DOHH2 (cell line): ENCODE data around the gene GCKR.

Experiments
- H3F3A ChIP-seq: fragments of 200-600 bp; sonication (generic), shearing (Covaris generic); 2 replicates; pipeline ENCODE4 v1.6.0; 2016; ENCODE audit warnings: antibody characterized with exemption, mild to moderate bottlenecking; ENCODE audit not compliant: control insufficient read depth, insufficient read depth
- H3K27ac ChIP-seq: fragments of 200-600 bp; sonication (generic); 2 replicates; pipeline ENCODE4 v1.5.1; 2014; ENCODE audit warnings: low read depth, mild to moderate bottlenecking, low read length, moderate library complexity
- H3K27me3 ChIP-seq: fragments of 200-600 bp; sonication (generic); 2 replicates; pipeline ENCODE4 v1.6.1; 2014; ENCODE audit warnings: mild to moderate bottlenecking, low read length, mixed read lengths; ENCODE audit not compliant: control insufficient read depth
- H3K36me3 ChIP-seq: fragments of 200-600 bp; sonication (generic); 2 replicates; pipeline ENCODE4 v1.6.1; 2014; ENCODE audit warnings: mild to moderate bottlenecking, low read length, moderate library complexity, mixed read lengths; ENCODE audit not compliant: control insufficient read depth
- H3K4me1 ChIP-seq: fragments of 200-600 bp; sonication (generic); 2 replicates; pipeline ENCODE4 v1.6.1; 2014; ENCODE audit warnings: mild to moderate bottlenecking, low read length, mixed read lengths; ENCODE audit not compliant: control insufficient read depth
- H3K4me2 ChIP-seq: fragments of 200-600 bp; sonication (generic); 2 replicates; pipeline ENCODE4 v1.6.0; 2014; ENCODE audit warnings: mild to moderate bottlenecking, low read length, moderate library complexity
- H3K4me3 ChIP-seq: fragments of 200-600 bp; sonication (generic); 2 replicates; pipeline ENCODE4 v1.5.1; 2014; ENCODE audit warnings: mild to moderate bottlenecking, low read length, mixed read lengths
- H3K79me2 ChIP-seq: fragments of 200-600 bp; sonication (generic); 2 replicates; pipeline ENCODE4 v1.6.1; 2014; ENCODE audit warnings: mild to moderate bottlenecking, low read length, mixed read lengths; ENCODE audit not compliant: control insufficient read depth
- H3K9me2 ChIP-seq: fragments of 200-600 bp; sonication (generic); replicated peaks from 2 replicates; pipeline ENCODE4 v1.6.1; 2014; ENCODE audit warnings: mild to moderate bottlenecking, low read length, mixed read lengths; ENCODE audit not compliant: control insufficient read depth
- H3K9me3 ChIP-seq: fragments of 200-600 bp; sonication (generic); 2 replicates; pipeline ENCODE4 v1.6.1; 2014; ENCODE audit warnings: antibody characterized with exemption, low read length, mixed read lengths; ENCODE audit not compliant: control insufficient read depth, insufficient read depth
- H4K20me1 ChIP-seq: fragments of 200-600 bp; sonication (generic); 2 replicates; pipeline ENCODE4 v1.6.0; 2014; ENCODE audit warnings: low read depth, mild to moderate bottlenecking, antibody characterized with exemption, low read length, moderate library complexity; ENCODE audit not compliant: control insufficient read depth, insufficient read depth
- CTCF ChIP-seq: fragments of 200-600 bp; sonication (generic); IDR thresholded peaks from one replicate; pipeline ENCODE4 v1.5.1; 2014; ENCODE audit warnings: antibody characterized with exemption, mild to moderate bottlenecking, low read depth, low read length; ENCODE audit not compliant: poor library complexity, severe bottlenecking
- EZH2phosphoT487 ChIP-seq: fragments of 200-600 bp; sonication (generic); IDR thresholded peaks from 2 replicates; pipeline ENCODE4 v1.6.1; 2017; ENCODE audit warnings: borderline replicate concordance, mild to moderate bottlenecking, antibody characterized with exemption, low read length, moderate library complexity, mixed read lengths

The GCKR gene

GRCh38 chr2:27496357-27497287, at the start of gene GCKR:
Gene GCKR, plus strand, starts transcription at chr2:27496839. Its CDS starts 66 bp downstream, at chr2:27496905.
- Histone ChIP-seq H3K4me1 (no peaks in the 10 kb centered on the region), H3K4me2 (no peak within 1 kb of the TSS), H3K79me2 (no peaks in the 10 kb centered on the region), H3K27me3 (peaks cover 27% of the 10 kb centered on the region), H4K20me1 (no peaks in the 10 kb centered on the region), H3K9me2 (no peaks in the 10 kb centered on the region), H3K27ac (no peak within 1 kb of the TSS), H3F3A (no peaks in the 10 kb centered on the region), H3K9me3 (no peaks in the 10 kb centered on the region), H3K36me3 (no peaks in the 10 kb centered on the region), H3K4me3 (no peak within 1 kb of the TSS)
- no peak for TF ChIP-seq EZH2phosphoT487
- no peak for TF ChIP-seq CTCF

GRCh38 chr2:27448381-27448780, 48.3 kb upstream of the GCKR start:
- no peaks in the 10 kb centered on the region for H3K9me3 ChIP-seq
- H3K36me3 ChIP-seq = no peaks in the 10 kb centered on the region
- no peaks in the 10 kb centered on the region for H3K79me2 ChIP-seq
- no peak overlapping the region for H3K4me3 ChIP-seq
- no peaks in the 10 kb centered on the region for H3K9me2 ChIP-seq
- H3K4me2 ChIP-seq = no peak overlapping the region
- H3K4me1 ChIP-seq = no peaks in the 10 kb centered on the region
- no peaks in the 10 kb centered on the region for H4K20me1 ChIP-seq
- H3K27me3 ChIP-seq = no peaks in the 10 kb centered on the region
- no peaks in the 10 kb centered on the region for H3F3A ChIP-seq
- H3K27ac ChIP-seq = no peak overlapping the region
- TF ChIP-seq EZH2phosphoT487 (no peak), CTCF (no peak)

- no peaks in the 10 kb centered on the region for H3K4me1 ChIP-seq
- H3K4me2 ChIP-seq = no peak overlapping the region
- no peaks in the 10 kb centered on the region for H3K9me3 ChIP-seq
- H3K27ac ChIP-seq = no peak overlapping the region
- no peaks in the 10 kb centered on the region for H3K36me3 ChIP-seq
- H3K79me2 ChIP-seq = no peaks in the 10 kb centered on the region
- H3K4me3 ChIP-seq = no peak overlapping the region
- no peaks in the 10 kb centered on the region for H4K20me1 ChIP-seq
- TF ChIP-seq CTCF (no peak), EZH2phosphoT487 (no peak)
- no peaks in the 10 kb centered on the region for H3K9me2 ChIP-seq
- H3K27me3 ChIP-seq = no peaks in the 10 kb centered on the region
- H3F3A ChIP-seq = no peaks in the 10 kb centered on the region
These were observed 45.5 kb upstream of the GCKR start for GRCh38 chr2:27451095-27451494.
